ENCODE measurements around the gene PNLDC1. TPM values are rescaled to one million over a fixed set of nuclear protein-coding genes. Genes with fewer than 3 reads are reported as not detected.

PNLDC1 gene
- total and polyA plus RNA-seq, 2 of the 4 experiments (the other 2 are of a cell fraction): not detected

- peak overlapping the region; percentile 50; the same call in 1 of the 2 replicates for H3K56ac ChIP-seq (ENCODE audit: extremely low read depth, insufficient read depth, low read length)
- peaks cover 15 to 36% of the 10 kb centered on the region in 2 experiments for H3K79me1 ChIP-seq (ENCODE audit: low read depth in 1 of 2, low read length in 2 of 2)
- H3K9me1 ChIP-seq (ENCODE audit: insufficient read depth, low read length): no peaks in the 10 kb centered on the region
- dilution Hi-C loops (cut with HindIII; ENCODE audit: low sequenced_read_pairs, unreplicated experiment): no loop called here
- H3K4me3 ChIP-seq (ENCODE audit: insufficient read depth, low read depth, low read length): peak overlapping the region; percentile 89
- no peak overlapping the region for H3K18ac ChIP-seq (ENCODE audit: low read depth, low read length)
- ChIA-PET CTCF (interaction anchor here (0.5 to 0.6 kb wide), 2 partner anchors 16 to 653 kb away, joined by 4 to 5 read pairs; no protein-coding TSS in a partner anchor), POLR2A (ENCODE audit: unreplicated experiment) (no interaction called here)
- H3K4me1 ChIP-seq (ENCODE audit: control insufficient read depth, insufficient read depth, low read length): peaks cover 4% of the 10 kb centered on the region
- 0% methylated on average over 20 of the region's 60 CpGs; no CpG with 5 or more reads in 1 of the 2 experiments for WGBS, 2 experiments (ENCODE audit: extremely low coverage in 2 of 2, insufficient read length in 1 of 2)
- no peak overlapping the region for H2BK15ac ChIP-seq (ENCODE audit: low read depth, low read length)
- H2AFZ ChIP-seq (replicated peaks; ENCODE audit: low read length, poor library complexity): peak overlapping the region; percentile 96
- H3K36me3 ChIP-seq (ENCODE audit: control insufficient read depth, insufficient read depth, low read length): peaks cover 10% of the 10 kb centered on the region
- H2BK20ac ChIP-seq (ENCODE audit: low read depth, low read length): no peak overlapping the region
- H3K9ac ChIP-seq (ENCODE audit: low read depth, low read length): peak overlapping the region; percentile 90
- H2AK5ac ChIP-seq (ENCODE audit: low read depth, low read length): peak overlapping the region; percentile 77; the same call in 1 of the 2 replicates
- ATAC-seq (ENCODE audit: low read depth): no peak
- H3K23ac ChIP-seq (ENCODE audit: low read depth, low read length): peak overlapping the region; percentile 26; the same call in 1 of the 2 replicates
- H2BK120ac ChIP-seq (ENCODE audit: low read depth, low read length): no peak overlapping the region
- no peak overlapping the region for H4K91ac ChIP-seq (ENCODE audit: insufficient read depth, low read depth, low read length)
- H3K14ac ChIP-seq (replicated peaks; ENCODE audit: low read depth, low read length): peak overlapping the region; percentile 17; the same call in 1 of the 2 replicates
- intact Hi-C loops (cut with micrococcal nuclease): loop anchor here (1.0 to 2.0 kb wide), 4 partner anchors 27 to 152 kb away; partner anchors contain the start of genes ACAT2 and WTAP
- TF ChIP-seq RFX5 (IDR thresholded peaks at IDR 0.05; ENCODE audit: low read depth, low read length) (no peak), MXI1 (IDR thresholded peaks at IDR 0.05; ENCODE audit: borderline replicate concordance, low read depth, low read length) (peak; percentile 91), SMC3 (IDR thresholded peaks at IDR 0.05; ENCODE audit: low read depth, low read length) (no peak), RCOR1 (IDR thresholded peaks at IDR 0.05; ENCODE audit: insufficient replicate concordance, low read length) (no peak), RAD21 (IDR thresholded peaks at IDR 0.05; ENCODE audit: low read length) (no peak), USF2 (IDR thresholded peaks at IDR 0.05; ENCODE audit: low read depth, low read length) (no peak), ELK1 (IDR thresholded peaks at IDR 0.05; ENCODE audit: borderline replicate concordance, low read depth, low read length) (no peak), CHD1 (IDR thresholded peaks at IDR 0.05; ENCODE audit: low read depth, low read length) (no peak), BHLHE40 (IDR thresholded peaks at IDR 0.05; ENCODE audit: low read depth, low read length) (peak; percentile 75), MAZ (IDR thresholded peaks at IDR 0.05; ENCODE audit: borderline replicate concordance, low read depth, low read length) (no peak), CEBPB (IDR thresholded peaks at IDR 0.05; ENCODE audit: low read depth, low read length) (no peak), CTCF (conservative IDR thresholded peaks at IDR 0.05; ENCODE audit: low read depth, low read length) (no peak), FOS (IDR thresholded peaks at IDR 0.05; ENCODE audit: low read depth, low read length) (no peak), POLR2A (IDR thresholded peaks at IDR 0.05; ENCODE audit: low read depth, low read length) (no peak), NFE2L2 (IDR thresholded peaks at IDR 0.05; ENCODE audit: low read depth, low read length) (no peak)
- no peak overlapping the region; the same call in 1 of the 2 replicates for H4K5ac ChIP-seq (ENCODE audit: low read depth, low read length)
- H2BK5ac ChIP-seq (ENCODE audit: low read depth, low read length, poor library complexity, severe bottlenecking): peak overlapping the region; percentile 75
- BruUV-seq (replicated peaks): no TSS peak
- peak overlapping the region; percentile 91 for H3K27ac ChIP-seq (ENCODE audit: insufficient read depth, low read length)
- H4K20me1 ChIP-seq (ENCODE audit: insufficient read depth, low read length): peaks cover 16% of the 10 kb centered on the region
- peak; percentile 42 for DNase-seq
- H3K9me3 ChIP-seq (ENCODE audit: control insufficient read depth, insufficient read depth, low read length): no peaks in the 10 kb centered on the region
- in situ Hi-C loops (cut with MboI; ENCODE audit: low sequenced_read_pairs): no loop called here
- peak overlapping the region; percentile 8 for H3K4ac ChIP-seq (ENCODE audit: low read depth, low read length)
- no peaks in the 10 kb centered on the region for H3K27me3 ChIP-seq (ENCODE audit: control insufficient read depth, insufficient read depth, low read length)
- peak overlapping the region in 1 of 2 experiments; percentile 73; a peak in 1 of 4 replicates for H4K8ac ChIP-seq (ENCODE audit: low read depth in 2 of 2, low read length in 2 of 2)
- peak overlapping the region; percentile 91 for H2AK9ac ChIP-seq (replicated peaks; ENCODE audit: low read depth, low read length, poor library complexity)
- peak overlapping the region; percentile 85 for H3K4me2 ChIP-seq (ENCODE audit: low read depth, low read length)
Observed at GRCh38 chr6:159788753-159789376, 11.2 kb upstream of the PNLDC1 start.
